Measurements from ENCODE around the gene MYRIP.

The MYRIP gene

DNA sequence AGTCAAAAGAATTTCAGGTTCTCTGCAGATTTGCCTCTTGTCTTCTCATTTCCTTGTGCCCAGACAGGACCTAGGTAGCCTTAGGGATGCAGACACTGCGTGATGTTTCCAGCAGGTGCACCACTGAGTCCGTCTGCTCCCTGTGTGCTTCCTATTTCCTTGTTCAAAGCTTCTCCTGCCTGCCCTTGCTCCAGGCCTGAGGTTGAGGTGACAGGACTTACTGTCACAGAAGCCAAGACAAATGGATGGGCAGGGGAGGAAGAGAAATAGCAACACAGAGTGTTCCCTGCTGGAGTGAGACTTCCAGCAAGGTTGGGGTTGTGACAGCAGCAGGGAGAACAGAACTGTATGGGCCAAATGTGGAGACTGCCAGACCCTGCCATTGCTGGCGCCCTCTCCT lies 199.4 kb downstream of the MYRIP start:
- no peak for DNase-seq (ENCODE audit: extremely low spot score)
- CTCF ChIA-PET = no interaction called here
- no peak for TF ChIP-seq FOXK2 (IDR thresholded peaks at IDR 0.05)
- no peak for TF ChIP-seq SUZ12 (IDR thresholded peaks at IDR 0.05)
- TF ChIP-seq FOXM1 (IDR thresholded peaks at IDR 0.05; ENCODE audit: borderline replicate concordance) = no peak
- no peak for TF ChIP-seq TARDBP (IDR thresholded peaks at IDR 0.05)
- no peak for TF ChIP-seq ELF4 (IDR thresholded peaks at IDR 0.05)
- no peak for TF ChIP-seq LEF1 (IDR thresholded peaks at IDR 0.05; ENCODE audit: borderline replicate concordance)
- TF ChIP-seq CTBP1 (IDR thresholded peaks at IDR 0.05; ENCODE audit: borderline replicate concordance) = no peak
- no peak for TF ChIP-seq L3MBTL2 (conservative IDR thresholded peaks at IDR 0.05)
- TF ChIP-seq ARNT (IDR thresholded peaks at IDR 0.05) = no peak
- no peak for TF ChIP-seq NFRKB (IDR thresholded peaks at IDR 0.05)
- TF ChIP-seq, protein P1, sequence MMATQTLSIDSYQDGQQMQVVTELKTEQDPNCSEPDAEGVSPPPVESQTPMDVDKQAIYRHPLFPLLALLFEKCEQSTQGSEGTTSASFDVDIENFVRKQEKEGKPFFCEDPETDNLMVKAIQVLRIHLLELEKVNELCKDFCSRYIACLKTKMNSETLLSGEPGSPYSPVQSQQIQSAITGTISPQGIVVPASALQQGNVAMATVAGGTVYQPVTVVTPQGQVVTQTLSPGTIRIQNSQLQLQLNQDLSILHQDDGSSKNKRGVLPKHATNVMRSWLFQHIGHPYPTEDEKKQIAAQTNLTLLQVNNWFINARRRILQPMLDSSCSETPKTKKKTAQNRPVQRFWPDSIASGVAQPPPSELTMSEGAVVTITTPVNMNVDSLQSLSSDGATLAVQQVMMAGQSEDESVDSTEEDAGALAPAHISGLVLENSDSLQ (IDR thresholded peaks at IDR 0.05) = no peak
- TF ChIP-seq FOXA1 (IDR thresholded peaks at IDR 0.05) = no peak
- no peak for TF ChIP-seq SP1 (IDR thresholded peaks at IDR 0.05)
- POLR2A ChIA-PET = no interaction called here

DNA sequence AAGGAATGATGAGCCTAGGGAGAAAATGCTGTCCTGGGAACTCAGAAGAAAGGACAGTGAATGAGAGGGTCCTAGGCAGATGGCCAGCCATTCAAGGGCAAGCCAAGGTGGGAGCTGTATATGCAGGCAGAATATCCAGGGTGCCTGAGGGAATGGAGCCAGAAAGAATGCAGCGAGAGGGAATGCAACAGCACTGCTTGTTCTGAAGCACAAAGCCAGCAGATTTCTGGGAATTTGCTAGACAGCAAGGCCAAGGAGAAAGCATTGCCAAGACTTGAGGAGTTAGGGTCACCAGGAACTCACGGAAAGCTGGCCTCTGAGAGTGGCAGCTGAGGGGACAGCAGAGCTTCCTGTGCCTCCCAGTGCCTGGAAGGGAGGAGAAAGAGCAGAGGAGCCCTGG lies 200.6 kb downstream of the MYRIP start:
- no peak for DNase-seq (ENCODE audit: extremely low spot score)
- POLR2A ChIA-PET = no interaction called here
- no peak for TF ChIP-seq FOXM1 (IDR thresholded peaks at IDR 0.05; ENCODE audit: borderline replicate concordance)
- no peak for TF ChIP-seq FOXK2 (IDR thresholded peaks at IDR 0.05)
- TF ChIP-seq, protein P1 (IDR thresholded peaks at IDR 0.05) = no peak
- TF ChIP-seq SP1 (IDR thresholded peaks at IDR 0.05) = no peak
- no peak for TF ChIP-seq HDGF (IDR thresholded peaks at IDR 0.05; ENCODE audit: borderline replicate concordance)
- TF ChIP-seq TARDBP (IDR thresholded peaks at IDR 0.05) = no peak
- TF ChIP-seq BHLHE40 (IDR thresholded peaks at IDR 0.05; ENCODE audit: borderline replicate concordance) = no peak
- TF ChIP-seq ELF4 (IDR thresholded peaks at IDR 0.05) = no peak
- TF ChIP-seq FOXA1 (IDR thresholded peaks at IDR 0.05) = no peak
- TF ChIP-seq SUZ12 (IDR thresholded peaks at IDR 0.05) = no peak
- TF ChIP-seq CTBP1 (IDR thresholded peaks at IDR 0.05; ENCODE audit: borderline replicate concordance) = no peak
- no peak for TF ChIP-seq NFRKB (IDR thresholded peaks at IDR 0.05)
- no peak for TF ChIP-seq LEF1 (IDR thresholded peaks at IDR 0.05; ENCODE audit: borderline replicate concordance)
- TF ChIP-seq L3MBTL2 (conservative IDR thresholded peaks at IDR 0.05) = no peak
- no peak for TF ChIP-seq ARNT (IDR thresholded peaks at IDR 0.05)
- TF ChIP-seq ZNF384 (IDR thresholded peaks at IDR 0.05) = no peak
- CTCF ChIA-PET = no interaction called here

DNA sequence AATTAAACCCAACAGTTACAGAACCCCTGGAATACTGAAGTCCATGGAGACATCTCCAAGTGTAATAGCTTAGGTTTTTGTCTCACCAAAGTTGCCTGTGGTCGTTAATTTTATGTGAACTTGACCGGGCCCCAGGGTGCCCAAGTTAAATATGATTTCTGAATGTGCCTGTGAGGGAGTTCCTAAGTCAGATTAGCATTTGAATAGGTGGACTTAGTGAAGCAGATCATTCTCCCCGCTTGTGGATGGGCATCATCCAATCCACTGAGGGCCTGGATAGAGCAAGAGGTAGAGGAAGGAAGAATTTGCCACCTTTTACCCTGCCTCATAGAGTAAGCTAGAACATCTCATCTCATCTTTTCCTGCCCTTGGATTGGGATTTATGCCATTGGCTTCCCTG lies 203.0 kb downstream of the MYRIP start:
- POLR2A ChIA-PET = no interaction called here
- TF ChIP-seq L3MBTL2 (conservative IDR thresholded peaks at IDR 0.05) = no peak
- TF ChIP-seq, protein P1 (IDR thresholded peaks at IDR 0.05) = no peak
- CTCF ChIA-PET = no interaction called here

DNA sequence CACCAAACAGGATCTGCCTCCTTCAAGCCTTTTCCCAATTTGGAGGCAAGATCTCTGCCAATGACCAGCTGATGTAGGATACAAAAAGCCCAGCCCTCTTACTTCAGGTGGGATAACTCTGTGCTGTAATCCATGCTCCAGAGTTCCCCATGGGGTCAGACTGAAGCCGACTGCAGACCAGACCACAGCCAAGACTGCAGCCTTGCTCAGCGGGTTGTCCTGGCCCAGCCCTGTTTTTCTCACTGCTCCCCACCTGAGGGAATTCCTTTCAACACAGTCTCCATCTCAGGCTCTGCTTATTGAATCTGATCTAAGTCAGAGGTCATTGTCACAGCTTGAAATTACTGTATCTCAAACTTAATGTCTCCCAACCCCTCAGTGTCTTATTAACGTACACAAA lies 207.0 kb downstream of the MYRIP start:
- DNase-seq (ENCODE audit: extremely low spot score) = no peak
- TF ChIP-seq ARNT (IDR thresholded peaks at IDR 0.05) (no peak), TARDBP (IDR thresholded peaks at IDR 0.05) (no peak), NFRKB (IDR thresholded peaks at IDR 0.05) (no peak), L3MBTL2 (conservative IDR thresholded peaks at IDR 0.05) (no peak), SP1 (IDR thresholded peaks at IDR 0.05) (no peak), CTBP1 (IDR thresholded peaks at IDR 0.05; ENCODE audit: borderline replicate concordance) (no peak), FOXM1 (IDR thresholded peaks at IDR 0.05; ENCODE audit: borderline replicate concordance) (no peak), LEF1 (IDR thresholded peaks at IDR 0.05; ENCODE audit: borderline replicate concordance) (no peak), SUZ12 (IDR thresholded peaks at IDR 0.05) (no peak), HDGF (IDR thresholded peaks at IDR 0.05; ENCODE audit: borderline replicate concordance) (no peak), ELF4 (IDR thresholded peaks at IDR 0.05) (no peak), BHLHE40 (IDR thresholded peaks at IDR 0.05; ENCODE audit: borderline replicate concordance) (no peak)
- ChIA-PET CTCF (no interaction called here), POLR2A (no interaction called here)

More for the DNA sequence above, 203.0 kb downstream of the MYRIP start:
- no peak for DNase-seq (ENCODE audit: extremely low spot score)

DNA sequence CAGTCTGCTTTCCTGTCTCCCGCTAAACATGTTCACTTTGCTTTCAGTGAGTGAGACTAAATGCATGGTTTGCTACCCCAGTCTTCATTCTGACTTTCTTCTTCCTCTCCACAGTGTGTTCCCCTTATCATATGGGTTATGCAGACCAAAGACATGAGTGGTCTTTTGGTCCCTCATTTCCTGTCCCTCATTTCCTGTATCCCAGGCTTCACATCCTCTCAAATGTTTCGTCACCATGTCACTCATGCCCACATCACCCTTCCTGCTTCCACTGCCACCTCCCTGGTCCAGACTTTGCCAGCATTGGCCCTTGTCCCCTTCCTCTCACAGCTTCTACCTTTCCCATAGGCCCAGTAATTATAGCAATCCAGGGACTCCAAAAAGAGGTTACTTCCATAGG lies 209.0 kb downstream of the MYRIP start:
- TF ChIP-seq HDGF (IDR thresholded peaks at IDR 0.05; ENCODE audit: borderline replicate concordance) (no peak), SP1 (IDR thresholded peaks at IDR 0.05) (no peak), ELF4 (IDR thresholded peaks at IDR 0.05) (no peak), LEF1 (IDR thresholded peaks at IDR 0.05; ENCODE audit: borderline replicate concordance) (no peak), NFRKB (IDR thresholded peaks at IDR 0.05) (no peak), CTBP1 (IDR thresholded peaks at IDR 0.05; ENCODE audit: borderline replicate concordance) (no peak), TARDBP (IDR thresholded peaks at IDR 0.05) (no peak), L3MBTL2 (conservative IDR thresholded peaks at IDR 0.05) (no peak), FOXA1 (IDR thresholded peaks at IDR 0.05) (no peak), FOXK2 (IDR thresholded peaks at IDR 0.05) (no peak), FOXM1 (IDR thresholded peaks at IDR 0.05; ENCODE audit: borderline replicate concordance) (no peak), BHLHE40 (IDR thresholded peaks at IDR 0.05; ENCODE audit: borderline replicate concordance) (no peak), ARNT (IDR thresholded peaks at IDR 0.05) (no peak), SUZ12 (IDR thresholded peaks at IDR 0.05) (no peak)
- TF ChIP-seq, protein P1 (IDR thresholded peaks at IDR 0.05) = no peak
- ChIA-PET POLR2A (no interaction called here), CTCF (no interaction called here)
- no peak for DNase-seq (ENCODE audit: extremely low spot score)

DNA sequence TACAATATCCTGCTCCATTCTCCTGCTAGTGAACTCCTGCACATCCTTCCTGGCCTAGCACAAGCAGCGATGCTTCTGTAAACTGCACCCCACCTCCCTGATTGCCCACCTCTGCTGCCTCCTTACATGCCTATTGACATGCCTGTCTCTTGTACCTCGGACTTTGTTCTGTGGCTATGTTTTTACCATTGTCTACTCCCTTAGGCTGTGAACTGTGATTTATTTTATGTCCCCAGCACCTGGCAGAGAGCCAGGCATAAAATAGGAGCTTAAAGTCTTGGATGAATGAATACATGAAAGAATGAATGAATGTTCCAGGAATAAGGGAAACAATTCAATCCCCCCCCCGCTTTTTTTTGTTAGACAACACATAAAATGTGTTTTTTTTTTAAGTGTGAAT lies 210.0 kb downstream of the MYRIP start:
- no peak for DNase-seq (ENCODE audit: extremely low spot score)
- TF ChIP-seq L3MBTL2 (conservative IDR thresholded peaks at IDR 0.05) (no peak), ELF4 (IDR thresholded peaks at IDR 0.05) (no peak), SUZ12 (IDR thresholded peaks at IDR 0.05) (no peak), NFRKB (IDR thresholded peaks at IDR 0.05) (no peak), FOXM1 (IDR thresholded peaks at IDR 0.05; ENCODE audit: borderline replicate concordance) (no peak), FOXK2 (IDR thresholded peaks at IDR 0.05) (no peak), ZNF384 (IDR thresholded peaks at IDR 0.05) (no peak), CTBP1 (IDR thresholded peaks at IDR 0.05; ENCODE audit: borderline replicate concordance) (no peak)
- TF ChIP-seq, protein P1 (IDR thresholded peaks at IDR 0.05) = no peak
- ChIA-PET POLR2A (no interaction called here), CTCF (interaction anchor here (0.6 kb wide), 1 partner anchor 571 kb away, joined by 3 read pairs; no protein-coding TSS in a partner anchor)
